Activated CD8-positive, alpha-beta T cell treated with anti-CD3 and anti-CD28 coated beads for 36 hours (primary cell): ENCODE measurements around the gene CHSY1. TPM values are rescaled to one million over a fixed set of nuclear protein-coding genes. Genes with fewer than 3 reads are reported as not detected.

Source experiments
- ATAC-seq: fragments of 200-7000 bp; cut with Tn5 transposase; one replicate; pipeline ENCODE4 v1.10.0; 2021; ENCODE audit warnings: mild to moderate bottlenecking, moderate library complexity
- CTCF ChIA-PET: fragments of 350-600 bp; sonication (Branson Sonifier 250); formaldehyde crosslinking; loops from one replicate; lab custom pipeline; 2021; ENCODE audit warnings: antibody characterized with exemption; lab: Charles Lee
- POLR2A ChIA-PET: fragments of 350-600 bp; sonication (Branson Sonifier 250); formaldehyde crosslinking; loops from one replicate; lab custom pipeline; 2021; ENCODE audit warnings: antibody characterized with exemption; lab: Charles Lee
- DNase-seq: peaks from one replicate; pipeline ENCODE4 v3.0.0-alpha.2; 2020
- H3K27ac Mint-ChIP-seq: one replicate; pipeline ENCODE4 v1.8.0; 2021; ENCODE audit warnings: mild to moderate bottlenecking, mixed read lengths
- H3K27me3 Mint-ChIP-seq: one replicate; pipeline ENCODE4 v1.8.0; 2021; ENCODE audit warnings: mixed read lengths
- H3K36me3 Mint-ChIP-seq: one replicate; pipeline ENCODE4 v1.8.0; 2021; ENCODE audit warnings: low read depth, mixed read lengths
- H3K4me1 Mint-ChIP-seq: one replicate; pipeline ENCODE4 v1.8.0; 2021; ENCODE audit warnings: low read depth, mixed read lengths
- H3K4me3 Mint-ChIP-seq: one replicate; pipeline ENCODE4 v1.8.0; 2021; ENCODE audit warnings: mild to moderate bottlenecking, moderate library complexity, mixed read lengths
- H3K9me3 Mint-ChIP-seq: one replicate; pipeline ENCODE4 v1.8.0; 2021; ENCODE audit warnings: mixed read lengths
- CTCF ChIP-seq: fragments of 200-600 bp; IDR thresholded peaks from one replicate; pipeline ENCODE4 v1.8.0; 2022; ENCODE audit warnings: antibody characterized with exemption, mild to moderate bottlenecking
- intact Hi-C: fragments of 100-400 bp; cut with micrococcal nuclease; formaldehyde crosslinking; loops from one replicate; pipeline ENCODE4 v1.10.0; 2022
- total RNA-seq, 2 experiments: library from RNA; stranded (reverse); gene quantifications; one replicate each; pipeline ENCODE4 v1.2.3, GENCODE V29; 2021

Gene CHSY1
- total RNA-seq, 2 experiments from 2014 or later: 57.9 to 58.3 TPM

- DNase-seq (peak; percentile 32), ATAC-seq (no peak)
- Mint-ChIP-seq H3K36me3 (peaks cover 22% of the 10 kb centered on the region), H3K4me1 (peaks cover 26% of the 10 kb centered on the region), H3K27me3 (no peaks in the 10 kb centered on the region), H3K9me3 (peaks cover 22% of the 10 kb centered on the region), H3K4me3 (no peak overlapping the region), H3K27ac (no peak overlapping the region)
- ChIA-PET POLR2A (interaction anchor here (2.4 kb wide), 1 partner anchor 11 kb away, joined by 7 read pairs; no protein-coding TSS in a partner anchor), CTCF (interaction anchor here (1.6 kb wide), 1 partner anchor 161 kb away, joined by 3 read pairs; no protein-coding TSS in a partner anchor)
- TF ChIP-seq CTCF: no peak
- intact Hi-C loops: loop anchor here (5.0 kb wide), 2 partner anchors 33 to 42 kb away; no protein-coding TSS in a partner anchor
These were observed 82.3 kb downstream of the CHSY1 start for GRCh38 chr15:101169495-101170071.

- peak overlapping the region; percentile 22 for H3K4me3 Mint-ChIP-seq
- ATAC-seq (no peak), DNase-seq (no peak)
- peaks cover 28% of the 10 kb centered on the region for H3K9me3 Mint-ChIP-seq
- no peaks in the 10 kb centered on the region for H3K27me3 Mint-ChIP-seq
- peaks cover 26% of the 10 kb centered on the region for H3K4me1 Mint-ChIP-seq
- POLR2A ChIA-PET: interaction anchor here (1.7 to 2.4 kb wide), 3 partner anchors 9 to 24 kb away, joined by 7 to 8 read pairs (median 8); no protein-coding TSS in a partner anchor
- H3K27ac Mint-ChIP-seq: peak overlapping the region; percentile 86
- H3K36me3 Mint-ChIP-seq: peaks cover 19% of the 10 kb centered on the region
- CTCF ChIA-PET: interaction anchor here (0.9 to 2.0 kb wide), 3 partner anchors 10 to 160 kb away, joined by 3 to 5 read pairs (median 4); no protein-coding TSS in a partner anchor
- intact Hi-C loops: loop anchor here (5.0 kb wide), 2 partner anchors 33 to 42 kb away; no protein-coding TSS in a partner anchor
- no peak for TF ChIP-seq CTCF
These were observed 82.9 kb downstream of the CHSY1 start for GRCh38 chr15:101168898-101169494.

- intact Hi-C loops: loop anchor here (5.0 kb wide), 2 partner anchors 34 to 41 kb away; no protein-coding TSS in a partner anchor
- Mint-ChIP-seq H3K9me3 (peaks cover 33% of the 10 kb centered on the region), H3K27ac (peak overlapping the region; percentile 86), H3K27me3 (no peaks in the 10 kb centered on the region), H3K36me3 (peaks cover 17% of the 10 kb centered on the region), H3K4me3 (peak overlapping the region; percentile 58), H3K4me1 (peaks cover 26% of the 10 kb centered on the region)
- ChIA-PET POLR2A (interaction anchor here (0.6 to 2.4 kb wide), 6 partner anchors 9 to 52 kb away, joined by 3 to 8 read pairs (median 6); no protein-coding TSS in a partner anchor), CTCF (interaction anchor here (0.9 to 2.4 kb wide), 7 partner anchors 9 to 160 kb away, joined by 3 to 8 read pairs (median 4); no protein-coding TSS in a partner anchor)
- ATAC-seq (peak; percentile 9), DNase-seq (peak; percentile 42)
- no peak for TF ChIP-seq CTCF
These were observed 83.4 kb downstream of the CHSY1 start for GRCh38 chr15:101168463-101168824.

GRCh38 chr15:101167753-101168462 is 83.9 kb downstream of the CHSY1 start:
- Mint-ChIP-seq H3K27ac (peak overlapping the region; percentile 86), H3K4me3 (peak overlapping the region; percentile 58), H3K4me1 (peaks cover 26% of the 10 kb centered on the region), H3K9me3 (peaks cover 33% of the 10 kb centered on the region), H3K36me3 (peaks cover 17% of the 10 kb centered on the region), H3K27me3 (no peaks in the 10 kb centered on the region)
- peak; percentile 95 for ATAC-seq
- intact Hi-C loops: loop anchor here (5.0 kb wide), 2 partner anchors 34 to 41 kb away; no protein-coding TSS in a partner anchor
- peak; percentile 90 for DNase-seq
- POLR2A ChIA-PET: interaction anchor here (0.6 to 2.4 kb wide), 8 partner anchors 8 to 84 kb away, joined by 3 to 8 read pairs (median 4); no protein-coding TSS in a partner anchor
- TF ChIP-seq CTCF: no peak
- CTCF ChIA-PET: interaction anchor here (0.8 to 2.4 kb wide), 11 partner anchors 8 to 161 kb away, joined by 3 to 8 read pairs (median 3); no protein-coding TSS in a partner anchor
